ENCODE measurements around the gene ZNF248.

The ZNF248 gene

GRCh38 chr10:37819797-37820196 lies 37.6 kb downstream of the ZNF248 start:
- no peak for DNase-seq

GRCh38 chr10:37816290-37816689 lies 41.1 kb downstream of the ZNF248 start:
- no peak for DNase-seq

GRCh38 chr10:37813763-37814162 lies 43.6 kb downstream of the ZNF248 start:
- DNase-seq = no peak

GRCh38 chr10:37812290-37812689 lies 45.1 kb downstream of the ZNF248 start:
- DNase-seq = no peak

GRCh38 chr10:37803269-37803668 lies 54.1 kb downstream of the ZNF248 start:
- no peak for DNase-seq

GRCh38 chr10:37801557-37801956 lies 55.9 kb downstream of the ZNF248 start:
- DNase-seq = no peak

- no peak for DNase-seq
Measured at GRCh38 chr10:37794305-37794976, 63.0 kb downstream of the ZNF248 start.

- no peak for DNase-seq
Measured at GRCh38 chr10:37789590-37789989, 67.8 kb downstream of the ZNF248 start.

GRCh38 chr10:37784678-37785077 lies 72.7 kb downstream of the ZNF248 start:
- no peak for DNase-seq

GRCh38 chr10:37780536-37780935 lies 76.9 kb downstream of the ZNF248 start:
- DNase-seq = no peak

GRCh38 chr10:37777056-37777455 lies 80.4 kb downstream of the ZNF248 start:
- DNase-seq = no peak

GRCh38 chr10:37775612-37776011 lies 81.8 kb downstream of the ZNF248 start:
- no peak for DNase-seq

GRCh38 chr10:37774351-37774750 lies 83.1 kb downstream of the ZNF248 start:
- no peak for DNase-seq

- DNase-seq = no peak
Measured at GRCh38 chr10:37765216-37765615, 92.2 kb downstream of the ZNF248 start.

GRCh38 chr10:37763132-37763531 lies 94.3 kb downstream of the ZNF248 start:
- no peak for DNase-seq

- no peak for DNase-seq
Measured at GRCh38 chr10:37762287-37762686, 95.1 kb downstream of the ZNF248 start.

- no peak for DNase-seq
Measured at GRCh38 chr10:37760817-37761216, 96.6 kb downstream of the ZNF248 start.

GRCh38 chr10:37758074-37758473 lies 99.3 kb downstream of the ZNF248 start:
- no peak for DNase-seq

GRCh38 chr10:37754538-37755323 lies 102.7 kb downstream of the ZNF248 start:
- DNase-seq = no peak

- no peak for DNase-seq
Measured at GRCh38 chr10:37752334-37752875, 105.0 kb downstream of the ZNF248 start.

GRCh38 chr10:37748170-37748569 lies 109.2 kb downstream of the ZNF248 start:
- no peak for DNase-seq

- no peak for DNase-seq
Measured at GRCh38 chr10:37747081-37747480, 110.3 kb downstream of the ZNF248 start.

- DNase-seq = no peak
Measured at GRCh38 chr10:37741831-37742230, 115.6 kb downstream of the ZNF248 start.

- DNase-seq = no peak
Measured at GRCh38 chr10:37739181-37739580, 118.2 kb downstream of the ZNF248 start.
